Fibroblast of skin of back (primary cell): Measurements from ENCODE around the gene NOG.

Source experiments
- DNase-seq: peaks from one replicate; pipeline ENCODE4 v3.0.0-alpha.2; 2013

NOG gene

DNA sequence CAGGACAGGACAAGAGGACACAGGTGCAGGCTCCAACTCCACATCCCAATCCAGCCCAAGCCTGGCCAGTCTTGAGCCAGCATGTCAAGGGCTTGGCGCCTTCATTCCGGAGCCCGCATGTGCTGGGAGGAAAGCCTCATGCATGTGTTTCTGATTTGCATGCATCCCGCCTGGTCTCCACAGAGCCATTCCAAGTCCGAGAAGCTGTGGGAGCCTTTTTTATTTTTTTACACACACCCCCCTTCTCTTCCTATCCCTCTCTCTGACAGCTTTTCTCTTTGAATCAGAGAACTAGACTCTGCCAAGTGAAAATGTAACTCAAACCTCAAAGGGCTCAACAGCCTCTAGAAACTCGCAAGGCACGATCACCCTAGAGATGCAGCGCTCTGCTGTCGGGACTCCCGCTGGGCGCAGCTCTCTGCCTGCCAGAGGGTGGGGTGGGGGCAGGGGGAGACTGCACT lies 45.1 kb downstream of the NOG start:
- DNase-seq = peak; percentile 58

DNA sequence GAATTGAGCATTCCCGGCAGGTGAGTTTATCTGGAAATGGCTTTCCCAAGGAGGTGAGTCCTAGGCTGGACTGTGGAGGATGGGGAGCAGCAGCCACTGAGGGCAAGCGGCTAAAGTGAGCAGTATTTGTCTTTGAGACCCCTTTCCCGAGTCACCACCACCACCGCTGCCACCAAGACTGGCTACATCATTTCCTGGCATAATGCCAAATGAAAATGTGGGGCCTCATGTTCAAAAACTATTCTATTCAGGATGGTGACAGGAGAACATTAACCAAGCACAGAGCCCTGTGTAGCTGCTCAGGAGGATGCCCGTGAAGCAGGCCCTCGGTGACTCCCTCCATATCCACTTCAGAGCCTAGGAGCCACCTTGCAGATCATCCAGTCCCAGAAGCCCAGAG lies 46.0 kb downstream of the NOG start:
- DNase-seq = no peak

GRCh38 chr17:56640116-56640515 lies 46.6 kb downstream of the NOG start:
- no peak for DNase-seq

- DNase-seq = no peak
Observed at GRCh38 chr17:56641373-56641772, 47.9 kb downstream of the NOG start.

DNA sequence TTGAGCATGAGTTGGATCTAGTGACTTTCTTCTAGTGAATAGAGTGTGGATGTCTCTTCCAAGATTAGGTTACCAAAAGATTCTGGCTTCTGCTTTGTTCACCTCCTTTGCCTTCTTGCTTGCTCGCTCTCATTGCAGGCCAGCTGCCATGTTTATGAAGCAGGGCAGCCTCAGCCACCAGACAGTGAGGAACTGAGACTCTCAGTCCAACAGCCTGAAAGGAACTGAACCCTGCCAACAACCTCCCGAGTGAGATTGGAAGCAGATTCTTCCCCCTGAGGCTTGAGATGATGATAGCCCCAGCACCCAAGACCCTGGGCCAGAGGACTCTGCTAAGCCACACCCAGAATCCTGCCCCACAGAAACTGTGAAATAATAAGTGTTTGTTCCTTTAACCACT lies 48.4 kb downstream of the NOG start:
- DNase-seq = no peak

GRCh38 chr17:56642424-56642823 lies 48.9 kb downstream of the NOG start:
- DNase-seq = no peak
